Osteoblast (primary cell): ENCODE measurements around the gene GSN. TPM values are rescaled to one million over a fixed set of nuclear protein-coding genes. Genes with fewer than 3 reads are reported as not detected.
A peak's percentile ranks its signal among the peaks of the same experiment; 100 is the strongest.

ENCODE experiments used
- DNase-seq: peaks from one replicate; pipeline ENCODE4 v3.0.0; 2011; ENCODE audit warnings: low spot score, mixed read lengths; ENCODE audit not compliant: insufficient read length; ENCODE audit errors: missing footprints
- H2AFZ ChIP-seq: 2 replicates; pipeline ENCODE4 v1.6.0; 2011; ENCODE audit warnings: mild to moderate bottlenecking, low read length
- H3K27ac ChIP-seq: 2 replicates; pipeline ENCODE4 v1.5.1; 2011; ENCODE audit warnings: mild to moderate bottlenecking, low read depth, low read length, moderate library complexity
- H3K27me3 ChIP-seq: 2 replicates; pipeline ENCODE4 v1.6.0; 2012; ENCODE audit warnings: mild to moderate bottlenecking, control low read depth, inconsistent platforms, low read length, moderate library complexity; ENCODE audit not compliant: insufficient read depth
- H3K36me3 ChIP-seq: 2 replicates; pipeline ENCODE4 v1.5.1; 2011; ENCODE audit warnings: mild to moderate bottlenecking, low read length, control low read depth, moderate library complexity; ENCODE audit not compliant: insufficient read depth
- H3K4me1 ChIP-seq: 2 replicates; pipeline ENCODE4 v1.5.1; 2011; ENCODE audit warnings: mild to moderate bottlenecking, low read length, control low read depth, moderate library complexity; ENCODE audit not compliant: insufficient read depth
- H3K4me2 ChIP-seq: 2 replicates; pipeline ENCODE4 v1.6.0; 2011; ENCODE audit warnings: mild to moderate bottlenecking, low read length; ENCODE audit not compliant: insufficient read depth
- H3K4me3 ChIP-seq: fragments of 200-600 bp; sonication (generic); 3 replicates; pipeline ENCODE4 v1.5.1; 2012; ENCODE audit warnings: mild to moderate bottlenecking, low read length, inconsistent platforms; ENCODE audit not compliant: insufficient read depth
- H3K79me2 ChIP-seq: 2 replicates; pipeline ENCODE4 v1.6.0; 2012; ENCODE audit warnings: mild to moderate bottlenecking, low read length, control low read depth, inconsistent platforms; ENCODE audit not compliant: insufficient read depth
- H3K9me3 ChIP-seq: 2 replicates; pipeline ENCODE4 v1.5.1; 2011; ENCODE audit warnings: low read depth, low read length, control low read depth
- H4K20me1 ChIP-seq: 2 replicates; pipeline ENCODE4 v1.6.0; 2012; ENCODE audit warnings: mild to moderate bottlenecking, low read length, control low read depth; ENCODE audit not compliant: insufficient read depth
- CTCF ChIP-seq: IDR thresholded peaks from 2 replicates; pipeline ENCODE4 v1.5.1; 2011; ENCODE audit warnings: mild to moderate bottlenecking, low read depth, low read length, moderate library complexity; ENCODE audit errors: extremely low read depth
- total RNA-seq: library from RNA; depleted of rRNA; stranded (reverse); fragments of >200 nt; gene quantifications from 2 replicates; pipeline ENCODE4 v1.2.3, GENCODE V29; 2012

Gene GSN
- 372 and 405 TPM in 2 replicates for total RNA-seq

GRCh38 chr9:121267689-121268597 is at the start of gene GSN:
Gene GSN (plus strand): TSS chr9:121268162. CDS start chr9:121301972, 33,810 bp downstream.
- peak; percentile 97 for DNase-seq
- H3K27me3 ChIP-seq = no peaks in the 10 kb centered on the region
- H3K4me2 ChIP-seq = peak within 1 kb of the TSS; percentile 96
- peaks cover 12% of the 10 kb centered on the region for H4K20me1 ChIP-seq
- H3K4me1 ChIP-seq = peaks cover 42% of the 10 kb centered on the region
- H2AFZ ChIP-seq = peak within 1 kb of the TSS; percentile 87
- H3K4me3 ChIP-seq = peak within 1 kb of the TSS; percentile 89
- H3K36me3 ChIP-seq = no peaks in the 10 kb centered on the region
- peak within 1 kb of the TSS; percentile 73 for H3K27ac ChIP-seq
- peak; percentile 5 for TF ChIP-seq CTCF
- peaks cover 48% of the 10 kb centered on the region for H3K79me2 ChIP-seq
- H3K9me3 ChIP-seq = no peaks in the 10 kb centered on the region

DNA sequence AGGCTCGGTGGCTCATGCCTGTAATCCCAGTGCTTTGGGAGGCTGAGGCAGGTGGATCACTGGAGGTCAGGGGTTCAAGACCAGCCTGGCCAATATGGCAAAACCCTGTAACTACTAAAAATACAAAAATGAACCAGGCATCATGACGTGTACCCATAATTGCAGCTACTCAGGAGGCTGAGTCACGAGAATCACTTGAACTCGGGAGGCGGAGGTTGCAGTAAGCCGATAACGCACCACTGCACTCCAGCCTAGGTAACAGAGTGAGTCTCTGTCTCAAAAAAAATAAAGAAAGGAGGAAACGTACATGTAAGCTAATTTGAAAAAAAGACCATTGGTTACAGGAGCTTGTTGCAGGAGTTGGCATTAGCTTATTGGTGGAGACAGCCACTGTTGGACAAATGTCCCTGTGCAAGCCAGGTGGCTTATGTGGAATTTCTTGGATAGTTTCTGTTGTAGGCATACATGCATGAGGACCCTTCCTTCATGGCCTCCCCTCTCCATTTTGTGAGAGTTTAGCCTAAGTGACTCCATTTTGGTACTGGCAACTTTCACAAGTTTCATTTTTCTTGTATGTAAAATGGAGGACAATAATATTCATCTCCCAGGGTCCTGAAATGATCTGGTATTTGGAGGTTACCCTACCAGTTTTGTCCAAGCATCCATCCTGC is 49.5 kb upstream of the GSN start:
- TF ChIP-seq CTCF = no peak
- Histone ChIP-seq H3K79me2 (no peaks in the 10 kb centered on the region), H3K27ac (peak overlapping the region; percentile 16), H3K9me3 (no peaks in the 10 kb centered on the region), H3K36me3 (no peaks in the 10 kb centered on the region), H3K4me3 (no peak overlapping the region), H2AFZ (no peak overlapping the region), H3K4me2 (no peak overlapping the region), H3K27me3 (no peaks in the 10 kb centered on the region), H3K4me1 (peaks cover 6% of the 10 kb centered on the region), H4K20me1 (no peaks in the 10 kb centered on the region)
- no peak for DNase-seq

- DNase-seq = no peak
- TF ChIP-seq CTCF = no peak
- Histone ChIP-seq H3K4me3 (no peak overlapping the region), H3K9me3 (no peaks in the 10 kb centered on the region), H3K36me3 (no peaks in the 10 kb centered on the region), H3K4me2 (no peak overlapping the region), H2AFZ (no peak overlapping the region), H3K79me2 (no peaks in the 10 kb centered on the region), H3K27me3 (no peaks in the 10 kb centered on the region), H4K20me1 (no peaks in the 10 kb centered on the region), H3K27ac (no peak overlapping the region), H3K4me1 (peaks cover 6% of the 10 kb centered on the region)
Measured at GRCh38 chr9:121219530-121219929, 48.4 kb upstream of the GSN start.
